NT2/D1 (cell line): ENCODE measurements around the gene CYP27B1.

ENCODE experiments used
- DNase-seq: peaks from one replicate; pipeline ENCODE4 v3.0.0-alpha.2; 2011; ENCODE audit warnings: low read depth, low spot score
- H3K27me3 ChIP-seq: 2 replicates; pipeline ENCODE4 v1.6.0; 2011; ENCODE audit warnings: mild to moderate bottlenecking; ENCODE audit not compliant: insufficient read length, insufficient read depth
- H3K36me3 ChIP-seq: 2 replicates; pipeline ENCODE4 v1.6.1; 2011; ENCODE audit warnings: mild to moderate bottlenecking, low read length, mixed read lengths; ENCODE audit not compliant: insufficient read depth, insufficient read length
- H3K4me1 ChIP-seq: 2 replicates; pipeline ENCODE4 v1.5.1; 2011; ENCODE audit not compliant: insufficient read depth, insufficient read length
- H3K4me3 ChIP-seq: 2 replicates; pipeline ENCODE4 v1.5.1; 2011; ENCODE audit warnings: low read depth; ENCODE audit not compliant: insufficient read length
- H3K9ac ChIP-seq: 2 replicates; pipeline ENCODE4 v1.6.0; 2011; ENCODE audit warnings: low read depth; ENCODE audit not compliant: insufficient read length
- H3K9me3 ChIP-seq: 2 replicates; pipeline ENCODE4 v1.5.1; 2011; ENCODE audit warnings: mild to moderate bottlenecking, low read length; ENCODE audit not compliant: insufficient read depth
- SUZ12 ChIP-seq: IDR thresholded peaks from 2 replicates; pipeline ENCODE4 v1.6.1; 2011; ENCODE audit not compliant: insufficient read length, insufficient read depth; ENCODE audit errors: extremely low read depth
- YY1 ChIP-seq: IDR thresholded peaks from 2 replicates; pipeline ENCODE4 v1.6.1; 2011; ENCODE audit not compliant: insufficient read length, insufficient read depth
- ZNF274 ChIP-seq: IDR thresholded peaks from 2 replicates; pipeline ENCODE4 v1.6.1; 2011; ENCODE audit warnings: mild to moderate bottlenecking, low read depth, low read length

Gene CYP27B1

DNA sequence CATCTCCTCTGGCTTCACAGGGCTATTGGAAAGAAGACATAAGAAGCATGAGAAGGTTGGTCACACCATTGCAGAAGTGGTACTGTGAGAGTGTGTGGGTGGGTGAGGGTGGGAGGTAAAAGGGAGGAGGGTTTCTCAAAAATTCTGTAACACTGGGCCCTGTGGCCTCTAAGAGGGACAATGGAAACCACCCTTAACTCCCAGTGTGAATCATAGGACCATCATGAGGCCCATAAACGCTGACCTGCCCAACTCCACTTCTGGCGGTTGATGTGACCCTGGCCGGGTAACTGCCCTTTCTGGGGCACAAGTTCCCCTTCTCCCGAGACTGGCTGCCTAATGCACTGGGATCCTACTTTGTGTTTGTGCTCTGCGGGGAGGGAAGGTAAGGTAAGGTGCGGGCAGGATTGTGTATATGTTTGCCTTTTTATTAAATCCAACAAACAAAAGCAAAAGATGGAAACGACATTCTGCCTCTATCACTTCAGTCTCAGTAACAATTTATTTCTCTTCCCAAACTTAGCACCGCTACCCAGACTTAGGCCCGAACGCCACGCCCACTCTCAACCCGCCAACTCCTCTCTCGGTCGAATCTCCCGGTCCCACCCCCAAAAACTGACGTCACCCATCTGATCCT lies 4.5 kb upstream of the CYP27B1 start:
- TF ChIP-seq ZNF274 = no peak
- no peak for TF ChIP-seq YY1
- no peak for TF ChIP-seq SUZ12
- peaks cover 6% of the 10 kb centered on the region for H3K27me3 ChIP-seq
- H3K36me3 ChIP-seq = peaks cover 42% of the 10 kb centered on the region
- H3K4me1 ChIP-seq = peaks cover 5% of the 10 kb centered on the region
- H3K4me3 ChIP-seq = peak overlapping the region; percentile 94
- peak; percentile 92 for DNase-seq
- peak overlapping the region; percentile 95 for H3K9ac ChIP-seq
- no peaks in the 10 kb centered on the region for H3K9me3 ChIP-seq

DNA sequence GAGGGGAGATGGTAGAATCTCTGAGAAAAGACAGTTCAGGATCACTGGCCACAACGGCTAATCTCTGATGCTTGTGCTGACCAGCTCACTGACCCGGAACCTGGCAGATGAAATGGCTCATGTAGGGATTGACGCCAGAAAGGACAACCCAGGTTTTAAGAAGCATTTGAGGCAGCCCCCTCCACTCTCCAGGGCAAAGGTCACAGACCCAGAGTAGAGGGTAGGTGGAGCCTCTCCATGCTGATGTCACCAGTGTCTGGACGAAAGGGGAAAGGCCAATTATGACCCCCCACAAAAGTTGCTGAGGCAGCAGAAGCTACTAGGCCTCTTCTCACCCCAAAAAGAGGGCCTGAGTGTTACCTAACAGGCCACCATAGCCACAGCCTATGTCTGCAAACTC lies 3.9 kb upstream of the CYP27B1 start:
- no peak for DNase-seq
- Histone ChIP-seq H3K4me3 (no peak overlapping the region), H3K4me1 (peaks cover 10% of the 10 kb centered on the region), H3K9me3 (no peaks in the 10 kb centered on the region), H3K27me3 (peaks cover 12% of the 10 kb centered on the region), H3K36me3 (peaks cover 42% of the 10 kb centered on the region), H3K9ac (peak overlapping the region; percentile 29)
- TF ChIP-seq YY1 (no peak), ZNF274 (no peak), SUZ12 (no peak)

DNA sequence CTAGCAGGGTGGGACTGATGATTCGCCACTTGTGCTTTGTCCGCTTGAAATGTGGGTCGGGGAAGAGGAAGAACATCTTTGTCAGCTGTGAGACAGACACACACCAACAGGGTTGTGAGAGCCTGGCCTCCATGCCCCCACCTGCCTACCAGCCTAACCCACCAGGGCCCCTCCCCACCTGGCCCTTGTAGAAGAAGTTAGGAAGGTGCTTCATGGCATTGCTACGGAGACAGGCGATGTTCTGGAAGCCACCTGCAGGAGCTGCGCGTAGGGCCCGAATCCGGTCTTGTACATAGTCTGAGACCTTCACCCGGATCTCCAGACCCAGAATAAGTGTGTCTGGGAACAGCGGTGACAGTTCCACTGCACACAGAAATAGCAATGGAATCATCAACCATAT lies 2.7 kb upstream of the CYP27B1 start:
- H3K9me3 ChIP-seq = no peaks in the 10 kb centered on the region
- H3K9ac ChIP-seq = no peak overlapping the region
- H3K4me1 ChIP-seq = peaks cover 15% of the 10 kb centered on the region
- DNase-seq = no peak
- peaks cover 23% of the 10 kb centered on the region for H3K27me3 ChIP-seq
- TF ChIP-seq ZNF274 (no peak), YY1 (no peak), SUZ12 (no peak)
- peaks cover 38% of the 10 kb centered on the region for H3K36me3 ChIP-seq
- H3K4me3 ChIP-seq = no peak overlapping the region

DNA sequence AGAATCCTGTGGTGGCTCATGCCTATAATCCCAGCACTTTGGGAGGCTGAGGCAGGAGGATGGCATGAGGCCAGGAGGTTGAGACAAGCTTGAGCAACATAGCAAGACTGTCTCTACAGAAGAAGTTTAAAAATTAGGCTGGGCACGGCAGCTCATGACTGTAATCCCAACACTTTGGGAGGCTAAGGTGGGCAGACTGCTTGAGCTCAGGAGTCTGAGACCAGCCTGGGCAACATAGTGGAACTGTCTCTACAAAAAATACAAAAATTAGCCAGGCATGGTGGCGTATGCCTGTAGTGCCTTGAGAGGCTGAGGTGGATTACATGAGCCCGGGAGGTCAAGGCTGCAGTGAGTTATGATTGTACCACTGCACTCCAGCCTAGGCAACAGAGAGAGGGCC lies 998 bp upstream of the CYP27B1 start:
- no peak for TF ChIP-seq YY1
- TF ChIP-seq SUZ12 = no peak
- TF ChIP-seq ZNF274 = no peak
- Histone ChIP-seq H3K9ac (no peak overlapping the region), H3K27me3 (peaks cover 39% of the 10 kb centered on the region), H3K4me3 (no peak overlapping the region), H3K36me3 (peaks cover 39% of the 10 kb centered on the region), H3K9me3 (no peaks in the 10 kb centered on the region; the same call in 1 of the 2 replicates), H3K4me1 (peaks cover 15% of the 10 kb centered on the region)
- no peak for DNase-seq

GRCh38 chr12:57767305-57767698 lies 424 bp upstream of the CYP27B1 start:
- H3K4me3 ChIP-seq = peak overlapping the region; percentile 16
- no peak for DNase-seq
- H3K9ac ChIP-seq = peak overlapping the region; percentile 57
- peaks cover 15% of the 10 kb centered on the region for H3K4me1 ChIP-seq
- H3K36me3 ChIP-seq = peaks cover 45% of the 10 kb centered on the region
- no peaks in the 10 kb centered on the region; the same call in 1 of the 2 replicates for H3K9me3 ChIP-seq
- H3K27me3 ChIP-seq = peaks cover 39% of the 10 kb centered on the region
- TF ChIP-seq ZNF274 = no peak
- no peak for TF ChIP-seq SUZ12
- no peak for TF ChIP-seq YY1

GRCh38 chr12:57765698-57766463 lies 997 bp downstream of the CYP27B1 start:
- peaks cover 42% of the 10 kb centered on the region for H3K27me3 ChIP-seq
- H3K36me3 ChIP-seq = peaks cover 44% of the 10 kb centered on the region
- DNase-seq = no peak
- H3K4me3 ChIP-seq = peak overlapping the region; percentile 16
- peak overlapping the region; percentile 57 for H3K9ac ChIP-seq
- H3K4me1 ChIP-seq = peaks cover 15% of the 10 kb centered on the region
- no peaks in the 10 kb centered on the region; the same call in 1 of the 2 replicates for H3K9me3 ChIP-seq
- TF ChIP-seq SUZ12 (peak; percentile 12), YY1 (no peak)

GRCh38 chr12:57765003-57765697 lies 1.7 kb downstream of the CYP27B1 start:
- Histone ChIP-seq H3K9me3 (no peaks in the 10 kb centered on the region; the same call in 1 of the 2 replicates), H3K36me3 (peaks cover 36% of the 10 kb centered on the region), H3K4me3 (peak overlapping the region; percentile 16), H3K9ac (peak overlapping the region; percentile 57), H3K4me1 (peaks cover 15% of the 10 kb centered on the region), H3K27me3 (peaks cover 42% of the 10 kb centered on the region)
- TF ChIP-seq ZNF274 (no peak), SUZ12 (peak; percentile 14)
- no peak for DNase-seq
